Progenitor cell of endocrine pancreas (in vitro differentiated cells): ENCODE measurements around the gene THADA. TPM values are rescaled to one million over a fixed set of nuclear protein-coding genes. Genes with fewer than 3 reads are reported as not detected.
A peak's percentile ranks its signal among the peaks of the same experiment; 100 is the strongest.

Experiments used
- DNase-seq: peaks from one replicate; pipeline ENCODE4 v3.0.0; 2021; ENCODE audit warnings: low spot score; ENCODE audit not compliant: unreplicated experiment
- H3K27ac Mint-ChIP-seq: 2 replicates; pipeline ENCODE4 v1.8.0; 2021; ENCODE audit warnings: mild to moderate bottlenecking, moderate library complexity, mixed read lengths
- H3K27me3 Mint-ChIP-seq: 2 replicates; pipeline ENCODE4 v1.8.0; 2021; ENCODE audit warnings: mixed read lengths
- H3K36me3 Mint-ChIP-seq: 2 replicates; pipeline ENCODE4 v1.8.0; 2022; ENCODE audit warnings: mixed read lengths; ENCODE audit not compliant: insufficient read depth
- H3K4me1 Mint-ChIP-seq: 2 replicates; pipeline ENCODE4 v1.8.0; 2021; ENCODE audit warnings: low read depth, mixed read lengths
- H3K4me3 Mint-ChIP-seq: 2 replicates; pipeline ENCODE4 v1.8.0; 2021; ENCODE audit warnings: low read depth, mild to moderate bottlenecking, moderate library complexity, mixed read lengths
- H3K9me3 Mint-ChIP-seq: 2 replicates; pipeline ENCODE4 v1.8.0; 2021; ENCODE audit warnings: low read depth, mixed read lengths
- total RNA-seq: library from RNA; stranded (reverse); gene quantifications from 2 replicates; pipeline ENCODE4 v1.2.1, GENCODE V29; 2021
- TF ChIP-seq, protein P1 (sequence below): fragments of 200-600 bp; sonication (generic); IDR thresholded peaks from one replicate; pipeline ENCODE4 v1.5.0; 2021; ENCODE audit warnings: antibody characterized with exemption, mild to moderate bottlenecking; ENCODE audit not compliant: unreplicated experiment

Gene THADA
- total RNA-seq, 1 donor from 2014 or later, result 39.4 TPM

DNA sequence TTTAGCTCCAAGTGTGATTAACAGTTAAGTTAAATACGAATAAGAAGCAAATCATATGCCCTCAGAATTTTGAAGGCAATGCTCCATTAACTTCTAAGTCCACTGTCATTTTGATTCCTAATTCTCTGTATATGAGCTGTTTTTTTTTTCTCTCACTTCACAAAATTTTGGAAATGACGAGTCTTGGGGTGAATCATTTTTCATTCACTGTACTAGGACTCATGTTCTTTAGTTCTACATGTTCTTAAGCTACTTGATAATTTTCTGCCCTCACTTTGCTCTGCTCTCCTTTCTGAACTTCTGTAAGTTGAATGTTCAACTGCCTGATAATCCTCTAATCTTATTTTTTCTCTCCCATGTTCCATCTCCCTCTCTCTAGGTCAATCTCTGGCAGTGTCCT, 141.0 kb downstream of the THADA start:
- TF ChIP-seq, protein P1, sequence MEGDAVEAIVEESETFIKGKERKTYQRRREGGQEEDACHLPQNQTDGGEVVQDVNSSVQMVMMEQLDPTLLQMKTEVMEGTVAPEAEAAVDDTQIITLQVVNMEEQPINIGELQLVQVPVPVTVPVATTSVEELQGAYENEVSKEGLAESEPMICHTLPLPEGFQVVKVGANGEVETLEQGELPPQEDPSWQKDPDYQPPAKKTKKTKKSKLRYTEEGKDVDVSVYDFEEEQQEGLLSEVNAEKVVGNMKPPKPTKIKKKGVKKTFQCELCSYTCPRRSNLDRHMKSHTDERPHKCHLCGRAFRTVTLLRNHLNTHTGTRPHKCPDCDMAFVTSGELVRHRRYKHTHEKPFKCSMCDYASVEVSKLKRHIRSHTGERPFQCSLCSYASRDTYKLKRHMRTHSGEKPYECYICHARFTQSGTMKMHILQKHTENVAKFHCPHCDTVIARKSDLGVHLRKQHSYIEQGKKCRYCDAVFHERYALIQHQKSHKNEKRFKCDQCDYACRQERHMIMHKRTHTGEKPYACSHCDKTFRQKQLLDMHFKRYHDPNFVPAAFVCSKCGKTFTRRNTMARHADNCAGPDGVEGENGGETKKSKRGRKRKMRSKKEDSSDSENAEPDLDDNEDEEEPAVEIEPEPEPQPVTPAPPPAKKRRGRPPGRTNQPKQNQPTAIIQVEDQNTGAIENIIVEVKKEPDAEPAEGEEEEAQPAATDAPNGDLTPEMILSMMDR, result no peak
- Mint-ChIP-seq H3K9me3 (peaks cover 3% of the 10 kb centered on the region), H3K4me1 (peaks cover 14% of the 10 kb centered on the region), H3K36me3 (peaks cover 5% of the 10 kb centered on the region), H3K27me3 (no peaks in the 10 kb centered on the region), H3K27ac (no peak overlapping the region), H3K4me3 (no peak overlapping the region)
- no peak for DNase-seq

DNA sequence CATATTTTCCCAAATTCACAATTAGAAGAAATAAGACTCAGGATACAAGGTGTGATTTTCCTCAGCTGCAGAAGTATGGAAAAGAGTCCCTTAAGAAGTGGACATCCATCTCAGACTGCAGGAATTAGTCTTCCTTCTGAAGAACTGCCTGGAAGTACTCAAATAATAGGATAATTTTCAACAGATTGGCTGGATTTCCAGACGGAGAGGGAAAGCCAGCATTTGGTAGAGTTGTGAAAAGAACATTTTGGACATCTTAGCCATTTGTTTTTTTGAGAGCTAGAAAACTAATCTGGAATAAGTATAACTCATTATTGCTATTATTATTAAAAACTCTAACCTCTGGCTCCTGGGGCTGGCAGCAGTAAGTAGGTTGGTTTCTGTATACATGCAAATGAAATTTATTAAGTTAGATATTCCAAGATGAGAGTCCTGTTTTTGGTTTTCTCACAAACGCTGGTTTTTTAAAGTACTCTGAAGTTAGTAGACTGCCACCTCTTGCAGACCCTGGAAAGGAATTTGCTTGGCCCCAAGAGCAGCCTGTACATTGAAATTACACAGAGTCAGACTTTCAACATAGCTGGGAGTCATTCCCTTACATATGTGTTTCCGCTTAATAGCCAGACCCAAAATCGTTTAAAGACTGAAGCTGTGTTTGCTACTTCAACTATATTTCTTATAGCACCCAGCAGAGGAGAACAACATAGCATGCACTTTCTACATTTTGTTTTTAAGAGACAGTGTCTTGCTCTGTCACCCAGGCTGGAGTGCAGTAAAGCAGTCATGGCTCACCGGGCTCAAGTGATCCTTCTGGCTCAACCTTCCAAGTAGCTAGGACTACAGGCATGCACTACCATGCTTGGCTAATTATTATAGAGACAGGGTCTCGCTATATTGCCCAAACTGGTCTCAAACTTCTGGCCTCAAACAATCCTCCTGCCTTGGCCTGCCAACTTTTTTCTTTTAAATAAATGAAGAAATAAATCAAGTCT, 142.4 kb downstream of the THADA start:
- Mint-ChIP-seq H3K9me3 (peaks cover 3% of the 10 kb centered on the region), H3K27me3 (no peaks in the 10 kb centered on the region), H3K4me1 (peaks cover 25% of the 10 kb centered on the region), H3K4me3 (no peak overlapping the region), H3K27ac (no peak overlapping the region), H3K36me3 (peaks cover 9% of the 10 kb centered on the region)
- DNase-seq, result no peak
- TF ChIP-seq, protein P1, result no peak

DNA sequence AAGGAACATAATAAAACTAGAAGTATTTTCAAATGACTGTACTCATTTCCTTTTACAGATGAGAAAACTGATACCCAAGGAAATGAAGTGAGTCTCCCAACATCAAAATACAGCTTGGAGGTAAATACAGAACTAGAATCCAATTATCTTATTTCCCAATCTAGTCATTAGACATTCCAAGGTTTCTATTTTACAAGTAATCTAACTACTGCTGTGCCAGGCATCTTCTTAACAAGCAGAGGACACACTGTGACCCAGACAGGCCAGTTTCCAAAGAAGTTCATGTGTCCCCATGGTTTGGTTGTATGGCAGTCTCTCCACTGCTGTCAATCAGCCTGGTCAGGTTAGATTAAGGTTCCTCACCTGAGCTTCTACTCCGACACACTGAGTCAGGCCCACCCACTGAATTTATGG, 143.5 kb downstream of the THADA start:
- H3K4me3 Mint-ChIP-seq, result no peak overlapping the region
- peaks cover 3% of the 10 kb centered on the region for H3K9me3 Mint-ChIP-seq
- H3K27me3 Mint-ChIP-seq, result no peaks in the 10 kb centered on the region
- H3K27ac Mint-ChIP-seq, result no peak overlapping the region
- TF ChIP-seq, protein P1, result no peak
- H3K36me3 Mint-ChIP-seq, result peaks cover 9% of the 10 kb centered on the region
- peaks cover 29% of the 10 kb centered on the region for H3K4me1 Mint-ChIP-seq
- no peak for DNase-seq

DNA sequence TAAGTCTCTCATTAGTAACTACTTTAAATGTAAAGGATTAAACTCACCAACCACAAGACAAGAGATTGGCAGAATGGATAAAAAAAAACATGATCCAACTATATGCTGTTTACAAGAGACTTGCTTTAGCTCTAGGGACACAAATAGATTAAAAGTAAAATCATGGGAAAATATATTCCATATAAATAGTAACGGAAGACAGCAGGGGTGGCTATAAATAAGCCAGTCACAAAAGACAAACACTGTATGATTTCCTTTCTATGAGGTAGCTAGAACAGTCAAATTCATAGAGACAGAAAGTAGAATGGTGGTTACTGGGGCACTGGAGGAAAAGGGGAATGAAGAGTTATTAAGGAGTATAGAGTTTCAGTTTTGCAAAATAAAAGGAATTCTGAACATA, 145.2 kb downstream of the THADA start:
- Mint-ChIP-seq H3K4me3 (no peak overlapping the region), H3K36me3 (peaks cover 14% of the 10 kb centered on the region), H3K9me3 (peaks cover 3% of the 10 kb centered on the region), H3K4me1 (peaks cover 21% of the 10 kb centered on the region), H3K27ac (no peak overlapping the region), H3K27me3 (no peaks in the 10 kb centered on the region)
- no peak for DNase-seq
- TF ChIP-seq, protein P1, result no peak

DNA sequence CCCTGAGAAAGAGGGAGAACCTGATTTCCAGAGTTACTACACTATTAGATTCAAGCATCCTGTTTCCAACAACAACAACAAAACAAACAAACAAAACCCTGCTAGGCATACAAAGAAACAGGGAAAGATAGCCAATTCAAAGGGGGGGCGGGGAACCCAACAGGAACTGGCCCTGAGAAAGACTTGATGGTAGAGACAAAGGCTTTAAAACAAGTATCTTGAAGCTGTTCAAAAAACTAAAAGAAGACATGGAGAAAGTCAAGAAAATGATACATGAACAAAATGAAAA, 147.1 kb downstream of the THADA start:
- Mint-ChIP-seq H3K27me3 (no peaks in the 10 kb centered on the region), H3K27ac (peak overlapping the region; percentile 37), H3K36me3 (peaks cover 14% of the 10 kb centered on the region), H3K4me1 (peaks cover 29% of the 10 kb centered on the region), H3K9me3 (peaks cover 3% of the 10 kb centered on the region), H3K4me3 (no peak overlapping the region)
- TF ChIP-seq, protein P1, result no peak
- DNase-seq, result no peak
